ENCODE results near the gene TMEM18.

The TMEM18 gene

DNA sequence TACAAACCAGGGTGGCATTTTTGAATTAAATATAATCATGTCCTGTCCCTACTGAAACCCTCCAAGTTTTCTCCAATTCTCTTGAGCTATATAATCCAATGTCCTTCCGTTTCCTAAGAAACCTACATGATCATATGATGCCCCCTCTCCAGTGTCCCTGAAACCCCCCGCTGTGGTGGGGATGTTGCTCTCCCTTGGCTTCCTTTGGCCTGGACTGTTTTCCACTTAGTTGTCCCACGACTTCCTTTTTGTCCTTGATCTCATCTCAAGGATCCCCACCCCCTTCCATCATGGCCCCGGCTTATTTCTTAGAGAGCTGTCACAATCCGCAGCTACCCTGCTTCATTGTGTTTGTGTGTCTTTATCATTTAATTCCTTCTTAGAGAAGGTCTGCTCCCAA lies 43.8 kb downstream of the TMEM18 start:
- no peak for DNase-seq

DNA sequence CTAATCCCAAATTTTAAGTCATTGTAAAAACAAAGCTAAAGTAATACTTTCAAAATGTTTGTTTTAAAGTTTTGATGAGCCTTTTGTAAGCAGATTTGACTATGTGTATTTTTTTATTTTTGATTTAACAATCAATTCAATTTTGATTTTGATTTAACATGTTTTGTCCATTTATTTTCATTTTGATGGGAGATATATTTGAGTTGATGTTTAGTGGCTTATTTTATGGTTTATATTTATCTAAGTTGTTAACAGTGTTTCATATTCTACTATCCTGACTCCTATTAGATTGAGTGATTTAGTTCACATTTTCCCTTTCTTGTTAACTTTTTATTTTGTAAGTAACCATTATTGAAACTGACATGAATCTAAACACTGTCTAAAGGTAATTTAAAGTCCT lies 44.7 kb downstream of the TMEM18 start:
- no peak for DNase-seq

DNA sequence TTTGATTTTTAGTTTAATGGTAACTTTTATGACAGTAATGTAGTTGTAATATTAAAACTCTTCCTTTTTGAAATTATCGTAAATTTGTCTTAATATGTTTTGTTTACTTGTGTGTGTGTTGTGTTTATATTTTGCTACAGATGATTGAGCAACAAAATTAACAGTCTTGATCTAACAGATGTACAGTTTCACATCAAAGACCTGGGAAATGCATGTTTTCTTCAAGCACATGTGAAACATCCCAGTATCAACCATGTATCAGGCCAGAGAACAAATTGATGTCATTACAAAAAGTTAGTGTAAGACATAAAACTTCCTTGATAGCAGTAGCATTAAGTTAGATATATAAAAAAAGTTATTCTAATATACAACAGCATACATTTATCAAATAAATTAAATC lies 45.5 kb downstream of the TMEM18 start:
- no peak for DNase-seq

DNA sequence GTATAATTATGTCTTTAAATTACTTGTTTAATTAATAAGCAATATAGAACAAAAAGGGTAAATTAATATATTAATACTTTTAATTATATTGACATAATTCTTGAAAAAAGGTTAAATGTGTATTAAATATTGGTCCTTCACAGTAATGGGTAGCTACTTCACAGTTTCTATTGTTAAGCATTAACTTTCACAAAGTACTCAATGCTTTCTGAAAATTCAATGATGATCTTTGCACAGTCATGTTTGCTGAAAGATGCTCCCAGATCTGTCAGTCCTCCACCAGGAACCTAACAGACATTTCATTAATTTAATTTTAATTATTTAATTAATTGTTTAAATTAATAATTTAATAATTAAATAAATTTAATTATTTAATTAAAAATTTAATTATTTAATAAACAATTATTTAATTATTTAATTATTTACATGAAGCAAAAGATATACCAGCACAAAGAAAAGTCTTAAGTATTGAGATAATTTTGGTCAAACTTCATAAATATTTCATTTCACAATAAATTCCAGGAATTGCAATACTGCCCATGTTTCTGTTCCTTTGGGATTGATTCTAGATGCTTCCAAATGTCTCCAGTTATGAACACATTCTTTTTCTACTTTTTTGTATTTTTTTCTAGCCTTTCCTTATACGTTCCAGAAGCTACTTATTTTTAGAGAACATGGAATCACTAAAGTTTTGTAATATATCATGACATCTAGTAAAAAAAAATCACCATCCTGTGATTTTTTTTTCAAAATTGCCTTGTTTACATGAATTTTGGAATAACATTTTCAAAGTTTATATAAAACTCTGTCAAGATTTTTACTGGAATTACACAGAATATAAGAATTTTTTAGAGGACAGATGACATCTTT lies 46.5 kb downstream of the TMEM18 start:
- no peak for DNase-seq

DNA sequence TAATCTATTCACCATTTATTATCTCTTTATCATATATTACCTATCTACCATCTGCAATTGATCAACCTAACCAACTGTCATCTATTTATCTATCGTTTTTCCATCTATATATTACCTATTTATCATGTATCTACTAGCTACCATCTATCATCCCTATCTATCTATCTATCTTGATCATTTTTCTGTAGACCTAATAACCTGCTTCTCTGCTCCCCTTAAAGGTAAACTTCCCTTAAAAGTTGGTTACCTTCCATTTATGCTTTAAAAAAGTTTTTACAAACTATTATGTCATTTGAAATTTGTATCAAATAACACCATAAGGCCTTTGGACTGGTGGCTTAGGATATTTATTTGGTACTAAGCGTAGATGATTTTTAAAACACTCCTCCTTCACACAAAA lies 47.2 kb downstream of the TMEM18 start:
- no peak for DNase-seq

DNA sequence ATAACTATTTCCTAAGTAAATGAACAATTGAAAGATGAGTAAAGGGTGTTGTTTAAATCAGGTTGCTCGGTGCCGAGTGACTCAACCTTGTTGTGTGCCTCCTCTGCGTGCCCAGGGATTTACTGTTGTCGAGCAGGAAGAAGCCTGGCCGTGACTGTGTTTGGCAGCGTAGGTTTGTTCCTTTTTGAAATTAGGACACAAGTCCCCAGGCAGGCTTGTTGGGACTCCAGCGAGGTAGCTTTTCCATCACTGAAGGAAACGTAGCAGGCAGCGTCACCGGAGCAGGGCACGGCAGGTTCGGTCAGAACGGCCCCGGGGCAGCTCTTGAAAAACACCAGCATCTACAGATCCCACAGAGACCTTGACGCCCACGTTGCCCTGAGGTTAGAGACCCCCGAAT lies 48.6 kb downstream of the TMEM18 start:
- DNase-seq = no peak

DNA sequence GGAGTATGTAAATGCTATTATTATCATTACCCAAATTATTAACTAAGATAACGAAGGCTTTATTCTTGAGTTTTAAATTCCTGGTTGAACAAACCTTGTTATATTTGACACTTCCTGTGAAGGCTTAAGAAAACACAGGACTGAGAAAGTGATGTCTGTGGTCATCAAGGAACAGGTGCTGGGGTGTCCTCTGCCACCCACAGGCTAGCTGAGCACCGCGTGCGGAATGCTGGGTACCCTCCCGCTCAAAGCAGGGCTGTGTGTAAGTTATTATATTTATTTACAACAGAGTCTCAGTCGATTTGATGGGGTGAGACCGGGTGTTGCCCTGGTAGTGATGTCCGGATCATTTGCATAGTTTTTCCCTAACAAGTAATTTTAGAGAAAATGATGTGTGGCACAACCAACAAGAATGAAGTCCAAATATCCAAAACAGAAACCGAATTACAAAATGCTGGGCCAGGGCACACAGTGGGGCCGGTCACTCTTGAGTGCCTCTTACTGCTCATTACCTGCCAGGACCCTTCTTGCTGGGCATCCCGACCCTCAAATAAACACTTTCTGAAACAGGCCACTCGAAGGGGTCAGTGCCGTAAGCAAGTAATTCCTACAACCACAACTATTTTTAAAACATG lies 49.2 kb downstream of the TMEM18 start:
- DNase-seq = no peak

DNA sequence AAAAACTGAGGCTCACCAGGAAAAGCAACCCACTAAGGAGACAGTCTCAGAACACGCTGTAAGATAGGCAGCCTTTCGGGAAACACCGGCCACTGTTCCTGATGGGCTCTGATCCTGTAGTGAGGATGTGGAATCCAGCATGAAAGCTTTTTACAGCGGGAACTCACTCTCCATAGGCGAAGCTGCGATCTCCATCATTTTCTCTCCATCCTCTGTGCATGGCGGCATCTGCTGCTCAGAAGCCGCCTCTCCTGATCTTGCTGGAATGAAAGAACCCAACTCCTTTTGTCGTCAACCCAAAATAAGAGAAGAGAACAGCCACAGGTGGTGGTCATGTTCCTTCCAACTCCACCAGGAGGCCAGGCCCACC lies 49.9 kb downstream of the TMEM18 start:
- DNase-seq = no peak

DNA sequence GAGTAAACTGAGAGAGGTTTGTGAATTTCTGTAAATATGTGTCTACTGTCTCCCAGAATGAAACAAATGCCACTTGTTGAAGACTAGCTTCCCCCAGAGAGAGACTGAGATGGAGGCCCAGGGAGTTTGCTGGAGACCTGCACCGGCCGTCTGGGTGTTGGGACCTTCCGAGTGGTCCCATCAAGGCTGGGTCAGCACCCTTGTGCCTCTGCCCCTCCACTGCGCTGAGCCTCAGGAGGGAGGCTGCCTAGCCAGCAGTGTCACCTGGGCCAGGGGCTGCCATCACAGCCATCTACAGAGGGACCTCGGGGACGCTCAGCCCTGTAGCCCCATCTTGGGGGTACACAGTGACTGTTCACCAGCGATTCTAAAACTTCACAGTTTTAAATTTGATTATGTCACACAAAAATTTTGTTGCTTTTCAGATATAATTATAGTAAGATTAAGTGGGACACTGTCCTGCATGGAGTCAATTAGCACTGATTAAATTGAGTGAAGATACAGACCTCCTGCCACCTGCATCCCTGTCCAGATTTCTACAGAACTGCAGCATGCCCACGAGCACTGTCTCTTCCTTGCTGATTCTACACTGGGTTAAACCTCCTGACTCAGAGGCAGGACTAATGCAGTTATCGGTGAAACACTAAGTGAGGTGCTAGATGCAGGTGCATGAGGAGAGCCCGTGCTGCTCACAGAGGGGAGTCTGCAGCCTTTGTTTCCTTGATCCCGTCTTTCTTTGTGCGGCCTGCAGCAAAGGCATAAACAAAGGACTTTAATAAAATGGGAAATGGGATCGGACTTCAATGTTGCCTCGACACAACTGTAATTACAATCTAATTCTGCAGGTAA lies 50.5 kb downstream of the TMEM18 start:
- peak; percentile 42 for DNase-seq

DNA sequence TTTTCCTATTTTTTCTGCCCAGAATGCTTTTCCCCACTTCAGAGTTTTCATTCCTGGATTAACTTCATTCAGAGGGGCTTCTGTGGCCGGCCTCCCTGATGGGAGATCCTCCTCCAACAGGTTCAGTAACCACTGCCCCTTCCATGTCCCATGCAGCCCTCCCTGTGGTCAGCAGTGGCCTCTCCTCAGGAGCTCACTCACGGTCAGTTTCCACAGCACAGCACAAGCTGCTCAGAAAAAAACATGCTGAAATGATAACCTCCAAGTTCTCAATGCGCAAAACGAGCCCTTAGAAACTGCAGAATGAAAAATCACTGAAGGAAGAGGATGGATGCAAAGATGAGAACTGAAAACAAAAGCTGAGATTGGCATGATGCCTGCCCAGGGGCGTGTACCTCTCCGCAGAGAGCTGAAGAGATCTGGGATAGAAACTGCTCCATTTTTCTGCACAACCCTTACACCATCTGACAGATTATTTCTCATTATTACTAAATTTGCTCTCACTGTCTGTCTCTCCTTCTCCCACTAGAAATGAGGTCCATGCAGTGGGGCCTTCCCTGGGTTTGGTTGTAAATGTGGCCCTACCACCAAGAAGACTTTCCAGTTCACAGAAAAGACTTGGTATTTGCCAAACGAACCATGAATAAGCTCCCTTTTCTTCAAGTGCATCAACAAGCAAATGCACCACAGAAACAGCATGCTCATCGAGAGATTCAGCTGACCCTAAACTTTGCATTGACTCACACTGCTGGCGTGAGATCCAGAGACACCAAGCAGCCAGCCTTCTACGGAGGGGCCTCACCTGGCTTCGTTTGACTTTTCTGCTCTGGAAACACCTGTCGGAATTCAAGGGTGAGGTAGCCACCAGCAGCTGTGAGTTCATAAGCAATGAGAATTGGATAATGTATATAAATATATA lies 51.5 kb downstream of the TMEM18 start:
- DNase-seq = no peak

DNA sequence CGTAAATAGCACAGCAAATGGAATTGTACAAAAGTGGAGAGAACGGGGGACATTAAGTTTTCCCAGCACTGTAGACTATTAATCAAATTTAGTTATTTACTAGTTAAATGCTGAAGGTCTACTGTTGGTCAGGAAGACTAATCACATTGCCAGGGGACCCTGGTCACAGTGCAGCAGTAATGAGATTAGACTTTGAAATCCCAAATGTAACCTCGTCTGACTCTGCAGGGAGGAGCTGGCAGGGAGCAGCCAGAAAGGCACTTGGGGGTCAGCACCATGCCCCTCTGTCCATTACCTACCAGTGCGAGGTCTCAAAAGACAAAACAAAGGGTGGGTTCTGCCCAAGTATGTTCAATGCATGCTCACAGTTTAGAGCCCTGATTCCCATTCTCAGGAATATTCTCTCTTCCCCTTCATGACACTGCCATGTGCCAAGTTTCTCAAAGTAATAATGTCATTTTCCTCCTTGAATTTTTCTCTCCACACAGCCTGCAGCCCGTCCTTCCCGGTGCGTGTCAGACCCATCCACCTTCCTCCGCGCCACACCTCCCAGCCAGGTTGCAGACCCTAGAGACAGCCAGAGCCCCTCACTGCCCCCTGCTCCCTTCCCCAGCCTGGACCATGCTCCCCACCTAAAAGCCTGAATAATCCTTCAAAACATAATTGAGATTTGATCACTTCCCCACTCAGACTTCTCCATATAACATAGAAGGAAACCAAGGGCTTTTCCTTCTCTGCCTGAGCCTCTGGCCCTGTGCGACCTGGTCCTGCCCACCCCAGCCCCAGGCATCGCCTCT lies 52.5 kb downstream of the TMEM18 start:
- no peak for DNase-seq

DNA sequence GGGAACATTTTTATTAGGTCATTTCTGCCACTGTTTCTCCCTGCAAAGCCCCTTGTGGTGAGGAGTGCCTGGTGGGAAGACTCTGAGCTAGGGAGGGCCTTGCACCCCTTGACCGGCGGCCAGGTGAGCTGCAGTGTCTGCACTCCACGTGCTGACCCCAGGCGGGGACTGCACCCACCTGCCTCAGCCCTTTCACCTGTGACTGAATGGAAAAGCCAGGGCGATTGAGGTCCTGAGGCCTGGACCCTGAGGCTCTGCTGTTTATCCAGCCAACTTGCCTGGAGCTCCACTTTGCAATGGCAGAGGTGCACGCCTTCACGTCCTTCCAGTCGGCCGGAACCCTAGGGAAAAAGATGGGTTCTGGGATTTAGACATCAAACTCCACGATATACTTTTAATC lies 53.1 kb downstream of the TMEM18 start:
- DNase-seq = no peak

DNA sequence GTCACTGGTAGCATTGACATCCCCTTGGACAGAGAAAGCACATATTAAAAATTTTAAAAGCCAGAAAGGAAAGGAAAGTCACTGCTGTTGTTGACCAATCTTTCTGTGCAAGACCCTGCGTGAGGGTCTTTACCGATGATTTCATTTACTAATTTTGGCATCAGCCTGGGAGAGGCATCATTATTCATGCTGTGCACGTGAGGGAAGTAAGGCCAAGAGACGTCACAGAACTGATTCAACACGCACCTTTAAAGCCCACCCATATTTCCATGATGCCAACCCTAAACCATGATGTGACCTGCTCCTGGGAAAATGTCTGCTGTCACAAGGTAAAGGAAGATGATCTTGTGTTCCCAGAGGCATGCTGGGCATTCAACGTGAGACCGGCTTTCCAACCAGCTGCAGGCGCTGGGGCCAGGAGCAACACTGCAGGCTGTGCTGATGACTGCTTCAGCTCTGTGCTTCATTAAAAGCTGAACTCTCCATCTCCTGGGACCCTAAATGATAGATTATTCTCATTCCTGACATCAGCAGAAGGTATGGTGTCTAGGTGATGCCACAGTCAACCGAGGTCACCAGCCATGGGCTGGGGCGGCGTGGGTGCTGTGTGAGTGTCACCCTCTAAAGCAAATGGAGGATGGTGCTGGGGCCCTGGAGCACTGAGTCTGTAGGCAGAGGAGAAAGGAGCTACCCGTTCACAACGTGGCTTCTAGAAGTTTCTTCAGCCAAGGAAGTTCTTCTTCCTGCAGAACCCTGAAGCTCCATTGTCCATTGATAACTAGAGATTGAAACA lies 53.9 kb downstream of the TMEM18 start:
- no peak for DNase-seq

DNA sequence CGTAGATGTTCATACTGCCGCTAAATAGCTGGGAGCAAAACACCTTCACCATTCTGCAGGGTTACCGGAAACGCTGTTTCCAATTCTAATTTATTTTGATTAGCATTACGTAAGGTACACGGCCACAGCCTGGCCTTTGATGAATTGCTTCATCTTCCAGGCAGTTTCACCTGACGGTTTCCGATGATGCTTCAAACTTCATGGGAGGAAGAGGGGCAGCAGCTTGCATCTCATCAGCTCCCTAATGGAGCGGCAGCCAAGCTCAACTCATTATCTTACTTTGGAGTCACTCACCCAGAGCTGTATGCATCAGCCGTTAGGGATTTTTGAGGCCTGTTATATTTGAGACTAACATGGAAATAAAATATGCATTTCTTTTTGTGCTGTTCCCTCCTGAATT lies 54.8 kb downstream of the TMEM18 start:
- DNase-seq = no peak

DNA sequence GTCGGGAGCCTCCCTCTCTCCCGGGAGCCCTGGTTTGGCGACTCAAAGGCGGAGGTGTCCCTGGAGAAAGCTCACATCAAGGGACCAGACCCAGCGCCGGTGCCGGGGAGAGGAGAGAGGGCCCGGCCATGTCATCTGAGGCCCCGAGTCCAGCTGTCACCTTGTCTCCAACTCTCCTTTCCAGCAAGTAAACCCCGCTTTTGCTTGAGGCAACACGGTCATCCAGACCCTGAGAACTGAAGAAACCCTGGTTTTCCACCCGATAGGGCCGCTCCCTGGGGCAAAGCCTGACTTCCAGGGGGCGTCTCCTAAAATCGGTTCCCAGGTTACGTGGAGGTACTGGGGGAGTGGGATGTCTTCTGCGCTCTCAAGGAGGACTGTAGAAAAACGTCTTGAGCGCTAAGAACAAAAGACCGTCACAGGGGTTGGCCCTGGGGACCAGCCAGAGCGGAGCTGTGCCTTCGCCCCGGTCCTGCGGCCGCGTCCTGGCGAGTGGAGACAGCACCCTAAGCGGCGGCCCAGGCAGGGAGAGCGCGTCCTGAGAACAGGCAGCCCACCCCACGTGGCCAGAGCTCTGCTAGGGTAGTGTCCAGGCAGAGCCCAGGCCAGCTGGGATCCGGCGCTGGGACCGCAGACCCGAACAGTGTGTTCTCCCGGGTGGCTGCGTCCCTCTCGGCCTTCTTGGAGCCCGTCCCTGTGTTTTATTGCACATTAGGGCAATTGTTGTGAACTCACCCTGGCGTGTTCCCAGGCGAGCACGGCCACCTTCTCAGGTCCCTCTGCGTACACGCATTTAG lies 55.7 kb downstream of the TMEM18 start:
- DNase-seq = no peak

DNA sequence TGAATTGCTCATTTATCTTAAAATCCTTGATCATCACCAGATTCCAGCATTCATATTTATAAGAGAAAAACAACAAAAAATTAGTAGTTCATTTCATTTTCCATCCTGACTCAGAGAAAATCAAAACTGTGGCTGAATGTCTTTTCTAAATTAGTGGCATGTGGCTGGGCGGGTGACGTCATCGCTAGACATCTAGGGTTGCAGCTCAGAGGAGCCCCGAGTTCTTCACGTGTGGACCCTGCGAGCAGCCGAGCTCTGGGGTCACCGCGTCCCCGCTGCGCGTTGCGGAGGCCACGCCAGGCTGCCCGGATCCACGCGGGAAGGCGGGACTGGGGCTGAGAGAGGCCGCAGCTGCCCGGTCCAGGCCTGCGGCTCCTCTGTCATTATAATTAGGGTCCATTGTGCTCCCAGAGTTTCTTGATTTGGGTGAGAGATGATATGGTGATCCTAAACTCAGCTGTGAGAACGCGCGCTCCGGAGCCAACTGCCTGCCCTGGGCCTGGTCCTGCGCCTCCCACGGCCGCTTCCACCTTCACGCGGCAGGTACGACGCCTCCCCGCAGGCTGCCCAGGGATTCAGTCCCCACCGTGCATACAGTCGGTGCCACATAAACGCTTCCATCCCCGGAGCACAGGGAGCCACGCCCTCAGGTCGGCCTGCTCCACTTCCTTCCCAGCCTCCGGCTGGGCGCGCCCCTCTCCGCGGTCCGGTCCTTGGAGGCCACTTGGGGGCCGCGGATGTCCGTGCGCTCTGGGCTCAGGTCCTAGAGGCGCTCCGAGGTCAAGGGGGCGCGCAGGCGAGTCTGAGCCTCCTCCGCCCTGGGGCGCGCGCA lies 56.5 kb downstream of the TMEM18 start:
- no peak for DNase-seq

DNA sequence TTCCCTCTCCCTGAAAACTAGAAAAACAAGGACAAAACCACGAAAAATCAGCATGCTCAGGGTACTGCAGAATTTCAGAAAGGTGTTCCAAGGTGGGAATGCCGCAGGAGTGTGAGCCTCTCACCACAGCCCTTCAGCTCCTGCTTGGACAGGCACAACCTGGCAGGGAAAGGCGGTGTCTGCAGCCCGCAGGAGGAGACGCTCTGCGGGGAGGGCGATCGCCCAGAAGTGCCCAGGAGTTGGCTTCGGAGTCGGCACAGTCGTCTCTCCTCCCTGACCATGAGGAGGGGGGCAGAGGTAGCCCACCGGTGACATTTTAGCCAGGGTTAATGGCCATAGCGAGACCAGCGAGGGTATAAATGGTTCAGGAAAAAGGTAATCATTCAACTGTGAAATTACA lies 57.2 kb downstream of the TMEM18 start:
- DNase-seq = no peak

DNA sequence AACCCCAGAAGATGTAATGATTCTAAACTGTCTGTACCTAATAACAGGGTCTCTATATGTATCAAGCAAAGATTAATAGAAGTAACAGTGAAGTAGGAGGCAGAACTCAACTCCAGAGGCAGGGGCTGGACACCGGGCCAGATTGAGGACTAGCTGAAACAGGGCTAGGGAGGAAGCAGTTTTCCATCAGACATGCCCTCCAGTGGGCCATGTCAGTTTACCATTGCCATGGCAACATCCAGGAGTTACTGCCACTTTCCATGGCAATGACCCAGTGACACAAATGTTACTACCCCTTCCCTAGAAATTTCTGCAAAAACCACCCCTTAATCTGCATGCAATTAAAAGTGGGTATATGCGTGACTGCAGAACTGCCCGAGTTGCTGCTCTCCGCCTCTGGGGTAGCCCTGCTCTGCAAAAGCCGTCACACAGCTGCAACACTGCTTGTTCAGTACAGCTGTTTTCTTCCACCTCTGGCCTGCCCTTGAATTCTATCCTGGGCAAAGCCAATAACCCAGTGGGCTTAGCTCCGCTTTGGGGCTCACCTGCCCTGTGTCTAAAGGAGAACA lies 58.7 kb downstream of the TMEM18 start:
- DNase-seq = no peak

DNA sequence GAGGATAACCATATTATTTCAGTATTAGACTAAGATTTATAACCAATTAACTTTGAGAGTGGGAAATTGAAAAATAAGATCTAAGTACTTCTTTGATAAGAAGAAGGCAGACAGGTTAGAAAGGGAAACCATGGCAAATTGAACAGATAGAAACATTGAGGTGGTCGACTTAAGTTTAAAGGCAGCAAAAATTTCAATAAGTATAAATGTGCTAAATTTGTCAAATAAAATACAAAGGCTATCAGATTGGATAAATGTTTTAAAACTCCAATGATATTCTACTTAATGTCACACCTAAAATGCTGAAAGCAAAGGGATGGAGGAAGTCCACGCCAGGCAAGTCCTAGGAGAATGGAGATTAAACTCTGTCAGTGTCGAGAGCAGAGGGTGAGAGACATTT lies 59.2 kb downstream of the TMEM18 start:
- no peak for DNase-seq
